ENCODE data around the gene PLCL2.
"Not testable (repeated sequence)": the region's sequence is repeated elsewhere in the genome, so short reads cannot be mapped to it uniquely, and the experiment has no call there.

PLCL2 gene

GRCh38 chr3:16979769-16980515 is 95.2 kb downstream of the PLCL2 start:
- not testable (repeated sequence) for DNase-seq

- DNase-seq, result not testable (repeated sequence)
Measured at GRCh38 chr3:16980526-16980925, 95.8 kb downstream of the PLCL2 start.

GRCh38 chr3:16982460-16982859 is 97.7 kb downstream of the PLCL2 start:
- no peak for DNase-seq

- DNase-seq, result no peak
Measured at GRCh38 chr3:16985608-16986007, 100.9 kb downstream of the PLCL2 start.

- no peak for DNase-seq
Measured at GRCh38 chr3:16987141-16987540, 102.4 kb downstream of the PLCL2 start.

- no peak for DNase-seq
Measured at GRCh38 chr3:16990163-16990562, 105.4 kb downstream of the PLCL2 start.

- DNase-seq, result no peak
Measured at GRCh38 chr3:16992198-16992597, 107.4 kb downstream of the PLCL2 start.

- no peak for DNase-seq
Measured at GRCh38 chr3:16993227-16993626, 108.5 kb downstream of the PLCL2 start.

- no peak for DNase-seq
Measured at GRCh38 chr3:16994854-16995525, 110.2 kb downstream of the PLCL2 start.

- DNase-seq, result no peak
Measured at GRCh38 chr3:16995601-16996000, 110.8 kb downstream of the PLCL2 start.

GRCh38 chr3:16998236-16998923 is 113.6 kb downstream of the PLCL2 start:
- no peak for DNase-seq

- DNase-seq, result no peak
Measured at GRCh38 chr3:16999161-16999560, 114.4 kb downstream of the PLCL2 start.

- DNase-seq, result no peak
Measured at GRCh38 chr3:16999871-17000270, 115.1 kb downstream of the PLCL2 start.

GRCh38 chr3:17003457-17003856 is 118.7 kb downstream of the PLCL2 start:
- DNase-seq, result no peak

GRCh38 chr3:17006132-17006852 is 121.5 kb downstream of the PLCL2 start:
- peak; percentile 12 for DNase-seq

GRCh38 chr3:17007284-17007683 is 122.5 kb downstream of the PLCL2 start:
- DNase-seq, result no peak

- no peak for DNase-seq
Measured at GRCh38 chr3:17009826-17010225, 125.1 kb downstream of the PLCL2 start.

- DNase-seq, result no peak
Measured at GRCh38 chr3:17011728-17012338, 127.1 kb downstream of the PLCL2 start.

GRCh38 chr3:17013050-17013449 is 128.3 kb downstream of the PLCL2 start:
- DNase-seq, result no peak

GRCh38 chr3:17013571-17013970 is 128.8 kb downstream of the PLCL2 start:
- DNase-seq, result no peak

- DNase-seq, result no peak
Measured at GRCh38 chr3:17014284-17014683, 129.5 kb downstream of the PLCL2 start.

GRCh38 chr3:17014709-17015108 is 130.0 kb downstream of the PLCL2 start:
- DNase-seq, result no peak

- DNase-seq, result no peak
Measured at GRCh38 chr3:17021614-17022013, 136.9 kb downstream of the PLCL2 start.

Measured in CD4-positive, alpha-beta T cell treated with Interleukin-17A for 1 hour (primary cell).